ENCODE data around the gene DOCK11. TPM values are rescaled to one million over a fixed set of nuclear protein-coding genes. Genes with fewer than 3 reads are reported as not detected.

Gene DOCK11
- polyA plus RNA-seq, 1 donor, result 17.8 TPM

GRCh38 chrX:118502161-118502789 lies 6.7 kb downstream of the DOCK11 start:
- no peak for DNase-seq

DNA sequence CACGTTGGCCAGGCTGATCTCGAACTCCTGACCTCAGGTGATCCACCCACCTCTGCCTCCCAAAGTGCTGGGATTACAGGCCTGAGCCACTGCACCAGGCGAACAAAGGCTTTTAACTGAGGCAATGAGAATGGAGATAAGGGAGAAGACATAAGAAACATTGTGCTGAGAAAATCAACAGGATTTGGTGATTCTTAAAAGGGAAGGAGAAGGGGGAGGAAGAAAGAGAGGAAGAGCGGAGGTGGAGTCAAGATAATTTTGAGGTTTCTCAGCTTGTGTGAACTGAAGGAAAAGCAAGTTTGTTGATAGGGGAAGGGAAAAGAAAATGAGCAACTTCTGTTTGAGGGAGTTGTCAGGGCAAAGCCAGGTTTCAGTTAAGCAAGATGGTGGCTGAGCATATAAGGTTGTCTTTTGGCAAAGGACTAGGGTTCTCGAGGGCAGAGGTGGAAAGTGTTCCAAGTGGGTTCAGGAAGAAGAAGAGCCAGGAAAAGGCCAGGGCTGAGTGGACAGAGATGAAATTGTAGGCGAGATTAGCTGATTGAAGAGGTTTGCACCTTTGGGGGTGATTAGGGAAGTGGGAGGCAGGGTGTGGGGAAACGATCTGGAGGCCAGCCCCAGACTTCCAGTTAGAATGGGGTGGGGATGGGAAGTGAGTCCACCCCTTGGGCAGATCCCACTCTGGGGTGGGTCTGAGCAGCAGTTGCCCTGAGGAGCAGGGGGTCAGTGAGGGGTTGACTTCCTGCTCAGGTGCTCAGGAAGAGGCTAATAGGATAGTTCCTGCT lies 7.8 kb downstream of the DOCK11 start:
- DNase-seq, result no peak

GRCh38 chrX:118504581-118504980 lies 9.0 kb downstream of the DOCK11 start:
- no peak for DNase-seq

DNA sequence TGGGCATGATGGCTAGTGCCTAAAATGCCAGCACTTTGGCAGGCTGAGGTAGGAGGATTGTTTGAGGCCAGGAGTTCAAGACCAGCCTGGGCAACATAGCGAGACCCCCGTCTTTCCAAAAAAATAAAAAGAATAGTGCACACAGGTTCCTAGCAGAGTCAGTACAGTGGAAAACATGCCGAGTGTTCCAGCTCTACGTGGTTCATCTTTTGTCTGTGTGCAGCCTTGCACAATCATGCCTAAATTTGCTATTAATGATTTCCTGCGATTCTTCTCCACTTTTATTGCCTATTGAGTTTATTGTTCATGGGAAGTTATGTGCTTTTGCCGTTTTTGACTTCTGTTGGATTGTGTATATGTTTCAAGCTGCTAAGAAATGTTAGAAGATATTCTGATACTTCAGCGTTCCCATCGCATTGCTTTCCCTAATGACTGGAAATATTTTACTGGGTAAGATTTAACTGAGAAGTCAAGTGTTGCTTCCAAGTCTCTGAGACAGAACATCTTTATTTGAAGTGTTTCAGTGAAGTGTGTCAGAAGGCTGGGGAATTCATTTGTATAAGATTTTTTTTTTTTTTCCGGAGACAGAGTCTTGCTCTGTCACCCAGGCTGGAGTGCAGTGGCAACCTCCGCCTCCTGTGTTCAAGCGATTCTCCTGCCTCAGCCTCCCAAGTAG lies 11.3 kb downstream of the DOCK11 start:
- DNase-seq, result no peak

- DNase-seq, result no peak
Measured at GRCh38 chrX:118507766-118508165, 12.2 kb downstream of the DOCK11 start.

DNA sequence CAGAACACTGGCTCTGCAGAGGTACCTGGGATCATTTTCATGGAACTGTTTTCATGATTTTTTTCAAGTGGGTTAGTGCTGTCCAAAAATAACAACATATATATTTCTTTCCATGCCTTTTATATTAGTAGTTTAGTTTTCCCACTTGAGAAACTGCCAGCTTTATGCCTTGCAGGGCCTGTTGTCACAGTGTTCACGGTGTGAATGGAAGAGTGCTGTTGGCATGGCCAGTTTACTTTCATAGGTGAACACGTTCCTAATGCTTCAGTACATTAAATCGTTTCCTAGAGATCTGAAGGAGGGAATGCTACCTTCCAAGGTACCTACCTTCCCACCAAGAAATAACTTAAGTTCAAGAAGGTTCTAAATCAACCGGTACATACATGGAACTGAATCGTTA lies 12.6 kb downstream of the DOCK11 start:
- no peak for DNase-seq

DNA sequence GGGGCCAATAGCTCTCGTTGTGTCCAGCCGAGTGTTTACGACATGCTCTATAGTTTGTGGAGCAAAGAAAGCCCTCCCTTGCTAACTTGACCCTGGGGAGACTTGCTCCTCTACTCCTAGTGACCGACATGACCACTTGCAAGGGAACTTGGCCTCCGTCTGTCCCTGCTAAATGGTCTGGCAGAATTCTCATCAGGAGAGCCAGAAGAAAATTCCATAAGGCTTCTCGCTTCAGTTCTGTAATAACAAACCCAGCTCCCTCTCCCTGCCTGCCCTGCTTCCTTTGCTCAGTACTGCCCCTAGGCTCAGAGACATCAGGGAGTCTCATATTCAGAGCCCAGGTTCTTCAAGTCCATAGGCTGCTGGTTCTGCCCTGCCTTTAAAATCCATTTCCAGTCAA lies 13.0 kb downstream of the DOCK11 start:
- no peak for DNase-seq

DNA sequence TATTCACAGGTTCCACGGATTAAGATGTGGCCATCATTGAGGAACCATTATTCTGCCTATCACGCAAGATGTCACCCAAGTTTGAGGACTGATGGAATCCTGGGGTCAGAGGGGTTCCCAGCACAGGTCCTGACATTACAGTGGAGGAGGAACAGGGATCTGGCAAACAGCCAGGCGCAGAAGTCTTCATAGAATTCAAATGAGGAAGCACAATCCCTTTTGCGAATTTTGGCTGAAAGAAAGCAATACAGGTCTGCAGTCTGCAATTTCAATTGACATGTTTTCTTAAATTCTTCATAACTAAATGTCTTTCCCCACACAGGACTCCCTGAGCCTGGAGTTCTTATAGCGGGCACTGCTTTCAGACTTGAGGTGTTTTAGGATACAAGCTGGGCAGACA lies 14.5 kb downstream of the DOCK11 start:
- DNase-seq, result no peak

DNA sequence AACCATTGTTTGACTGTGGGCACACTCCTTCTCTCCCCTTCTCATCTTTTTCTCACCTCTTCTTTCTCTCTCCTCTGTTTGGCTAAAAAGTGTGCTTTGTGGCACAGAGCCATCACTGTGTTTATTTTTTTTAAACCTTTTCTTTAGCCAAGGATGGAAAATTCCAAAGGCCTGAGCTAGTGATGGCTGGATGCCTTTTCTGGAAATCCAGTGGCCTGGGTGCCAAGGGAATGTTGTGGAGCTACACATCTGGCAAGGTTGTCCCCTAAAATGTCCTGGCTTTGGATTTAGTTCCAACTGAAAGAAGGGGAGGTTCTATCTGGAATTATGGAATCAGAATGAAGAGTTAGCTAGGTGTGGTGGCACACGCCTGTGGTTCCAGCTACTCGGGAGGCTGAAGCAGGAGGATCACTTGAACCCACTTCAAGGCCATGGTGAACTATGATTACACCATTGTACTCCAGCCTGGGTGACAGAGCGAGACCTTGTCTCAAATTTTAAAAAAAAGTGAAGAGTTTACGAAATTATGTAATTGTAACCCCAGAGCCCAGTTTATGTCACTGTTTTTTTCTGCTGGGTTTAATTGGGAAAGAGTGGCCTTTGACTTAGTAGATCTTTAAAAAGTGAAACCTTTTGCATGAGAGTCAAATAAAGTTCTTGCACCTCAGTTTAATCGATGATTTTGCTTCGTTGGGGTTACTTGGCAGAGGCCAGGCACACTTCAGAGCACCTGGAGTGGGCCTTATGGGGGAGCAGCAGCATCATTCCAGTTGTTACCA lies 17.7 kb downstream of the DOCK11 start:
- no peak for DNase-seq

GRCh38 chrX:118519411-118520215 lies 24.0 kb downstream of the DOCK11 start:
- DNase-seq, result no peak

DNA sequence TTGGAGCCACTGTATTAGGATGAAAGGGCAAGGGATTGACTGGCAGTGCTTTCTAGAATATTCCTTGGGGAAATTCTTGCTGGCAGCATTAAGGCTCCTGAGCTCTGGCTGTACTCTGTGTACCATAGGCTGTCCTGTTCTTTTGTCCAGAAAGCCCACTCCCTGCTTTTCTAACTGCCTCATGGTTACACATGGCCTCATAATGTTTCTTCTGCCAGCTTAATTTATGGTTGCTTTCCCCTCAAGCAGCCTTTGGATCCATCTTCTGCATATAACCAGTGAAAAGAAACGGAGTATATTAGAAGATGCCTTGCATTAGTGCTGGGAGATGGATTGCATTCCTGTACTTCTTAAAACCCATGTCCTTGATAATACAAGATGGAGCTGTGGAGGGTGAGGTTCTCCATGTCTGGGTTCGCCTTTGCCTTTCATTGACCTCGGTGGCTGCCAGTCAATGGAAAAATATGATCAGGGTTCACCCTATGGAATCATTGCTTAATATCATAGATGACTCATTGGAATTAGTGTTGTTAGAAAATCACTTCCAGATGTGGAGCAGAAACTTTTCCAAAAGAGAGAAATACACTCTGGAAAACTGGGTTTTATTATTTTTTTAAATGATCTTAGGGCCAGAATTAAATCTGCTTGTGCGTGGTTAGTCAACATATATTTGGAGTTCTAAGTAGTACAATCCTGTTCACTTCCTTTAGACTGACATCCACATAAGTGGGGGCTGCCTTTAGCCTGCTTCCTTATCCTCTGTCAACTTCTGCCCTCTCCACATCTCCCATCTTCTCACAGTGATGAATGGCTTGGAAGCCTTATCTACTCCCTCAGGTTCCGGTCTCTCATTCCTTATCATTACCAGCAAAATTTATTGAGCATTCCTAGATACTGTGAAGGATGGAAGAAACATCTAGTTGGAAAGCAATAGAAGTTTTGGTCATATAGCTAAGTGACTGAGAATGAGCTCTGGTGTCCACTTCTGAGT lies 24.9 kb downstream of the DOCK11 start:
- peak; percentile 70 for DNase-seq

DNA sequence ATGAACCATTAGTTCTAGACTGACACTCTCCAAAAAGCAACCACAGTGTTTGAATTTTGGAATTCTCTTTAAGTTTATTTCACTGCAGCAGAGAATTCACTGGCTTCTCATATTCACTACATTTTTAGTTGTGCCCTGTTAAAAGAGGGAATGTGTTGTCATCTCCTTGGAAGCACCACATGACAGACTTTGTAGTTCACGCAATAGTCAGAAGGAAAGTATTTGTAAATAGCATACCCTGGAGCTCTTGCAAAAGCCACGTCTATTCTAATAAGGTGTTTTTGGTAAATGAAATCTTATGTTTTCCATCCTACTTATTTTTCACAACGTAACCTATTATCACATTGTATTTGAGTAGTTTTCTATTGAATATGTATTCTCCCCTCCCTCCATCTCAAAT lies 25.8 kb downstream of the DOCK11 start:
- no peak for DNase-seq

- DNase-seq, result no peak
Measured at GRCh38 chrX:118522230-118522926, 26.8 kb downstream of the DOCK11 start.

- DNase-seq, result no peak
Measured at GRCh38 chrX:118523920-118524319, 28.3 kb downstream of the DOCK11 start.

- DNase-seq, result no peak
Measured at GRCh38 chrX:118524344-118524743, 28.7 kb downstream of the DOCK11 start.

- no peak for DNase-seq
Measured at GRCh38 chrX:118525174-118525730, 29.6 kb downstream of the DOCK11 start.

- DNase-seq, result no peak
Measured at GRCh38 chrX:118526149-118526548, 30.5 kb downstream of the DOCK11 start.

- no peak for DNase-seq
Measured at GRCh38 chrX:118528071-118528737, 32.6 kb downstream of the DOCK11 start.

DNA sequence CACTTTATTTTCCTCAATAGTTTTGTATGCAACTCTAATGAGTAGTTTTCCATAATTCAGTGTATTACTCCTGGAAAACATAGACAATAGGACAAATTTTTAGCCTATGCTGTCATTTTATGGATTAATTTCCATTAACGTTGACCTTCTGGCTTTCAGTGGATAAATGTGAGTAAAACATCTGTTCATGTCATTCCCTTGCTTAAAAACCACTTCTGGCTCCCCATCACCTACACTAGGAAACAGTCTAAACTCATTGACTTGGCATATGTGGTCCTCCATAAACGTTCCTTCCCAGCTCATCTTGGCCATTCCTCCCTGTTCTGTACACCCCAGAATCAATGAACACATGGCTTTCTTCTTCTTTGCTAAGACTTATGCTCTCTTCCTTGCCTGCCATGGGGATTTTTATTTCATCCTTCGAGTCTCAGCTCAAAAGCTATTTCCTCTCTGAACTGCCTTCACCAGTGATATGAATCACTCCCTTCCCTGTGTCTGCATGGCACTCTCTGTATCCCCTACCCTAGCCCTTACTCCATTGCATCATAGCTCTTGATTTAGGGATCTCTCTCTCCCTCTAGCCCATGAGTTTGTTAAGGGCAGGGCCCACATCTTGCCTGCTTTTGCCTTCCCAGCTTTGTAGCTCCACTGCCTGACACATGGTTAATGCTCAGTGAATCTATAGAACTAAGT lies 34.8 kb downstream of the DOCK11 start:
- DNase-seq, result no peak
